ENCODE measurements around the gene GYS2. TPM values are rescaled to one million over a fixed set of nuclear protein-coding genes. Genes with fewer than 3 reads are reported as not detected.
A peak's percentile ranks its signal among the peaks of the same experiment; 100 is the strongest.

Gene GYS2
- total RNA-seq, 4 donors from 2014 or later = not detected

- H3K4me1 ChIP-seq = no peaks in the 10 kb centered on the region
- H3K4me3 ChIP-seq = no peak overlapping the region
- no peak for DNase-seq
- H3K36me3 ChIP-seq = no peaks in the 10 kb centered on the region
- no peak overlapping the region for H3K27ac ChIP-seq
- no peak for TF ChIP-seq POLR2A (IDR thresholded peaks at IDR 0.05)
- no peak for TF ChIP-seq CTCF (IDR thresholded peaks at IDR 0.05)
- H3K27me3 ChIP-seq = no peaks in the 10 kb centered on the region
- intact Hi-C loops (cut with DNase I; ENCODE audit: low total_unique reads) = no loop called here
- no peaks in the 10 kb centered on the region for H3K9me3 ChIP-seq
Observed at GRCh38 chr12:21539797-21540196, 64.8 kb downstream of the GYS2 start.

GRCh38 chr12:21538061-21538653 lies 66.5 kb downstream of the GYS2 start:
- no peaks in the 10 kb centered on the region for H3K27me3 ChIP-seq
- intact Hi-C loops (cut with DNase I; ENCODE audit: low total_unique reads) = no loop called here
- H3K4me1 ChIP-seq = no peaks in the 10 kb centered on the region
- no peak overlapping the region for H3K27ac ChIP-seq
- TF ChIP-seq CTCF (IDR thresholded peaks at IDR 0.05) (no peak), POLR2A (IDR thresholded peaks at IDR 0.05) (no peak)
- H3K36me3 ChIP-seq = no peaks in the 10 kb centered on the region
- H3K4me3 ChIP-seq = no peak overlapping the region
- DNase-seq = no peak
- no peaks in the 10 kb centered on the region for H3K9me3 ChIP-seq

GRCh38 chr12:21529456-21529855 lies 75.2 kb downstream of the GYS2 start:
- intact Hi-C loops (cut with DNase I; ENCODE audit: low total_unique reads) = no loop called here
- H3K36me3 ChIP-seq = no peaks in the 10 kb centered on the region

GRCh38 chr12:21528953-21529352 lies 75.7 kb downstream of the GYS2 start:
- H3K9me3 ChIP-seq = no peaks in the 10 kb centered on the region
- no peaks in the 10 kb centered on the region for H3K4me1 ChIP-seq
- H3K4me3 ChIP-seq = no peak overlapping the region
- H3K27ac ChIP-seq = no peak overlapping the region
- no peak for TF ChIP-seq CTCF (IDR thresholded peaks at IDR 0.05)
- no peak for TF ChIP-seq POLR2A (IDR thresholded peaks at IDR 0.05)
- H3K27me3 ChIP-seq = no peaks in the 10 kb centered on the region
- DNase-seq = no peak
- intact Hi-C loops (cut with DNase I; ENCODE audit: low total_unique reads) = no loop called here
- H3K36me3 ChIP-seq = no peaks in the 10 kb centered on the region

More at GRCh38 chr12:21529456-21529855, 75.2 kb downstream of the GYS2 start:
- no peak overlapping the region for H3K27ac ChIP-seq
- no peak for TF ChIP-seq CTCF (IDR thresholded peaks at IDR 0.05)
- DNase-seq = no peak
- no peaks in the 10 kb centered on the region for H3K9me3 ChIP-seq
- H3K4me3 ChIP-seq = no peak overlapping the region
- no peaks in the 10 kb centered on the region for H3K27me3 ChIP-seq
- H3K4me1 ChIP-seq = no peaks in the 10 kb centered on the region

- intact Hi-C loops (cut with DNase I; ENCODE audit: low total_unique reads) = no loop called here
- Histone ChIP-seq H3K4me3 (peak overlapping the region; percentile 42 to 43), H3K36me3 (no peaks in the 10 kb centered on the region), H3K27ac (no peak overlapping the region), H3K27me3 (no peaks in the 10 kb centered on the region), H3K9me3 (no peaks in the 10 kb centered on the region), H3K4me1 (no peaks in the 10 kb centered on the region)
- peak in 1 of 2 donors; percentile 19 for DNase-seq
- TF ChIP-seq CTCF (IDR thresholded peaks at IDR 0.05) (no peak), POLR2A (IDR thresholded peaks at IDR 0.05) (no peak)
Observed at GRCh38 chr12:21527451-21528180, 77.0 kb downstream of the GYS2 start.

All from uterus (tissue), 4 donors.